DLD1 (cell line): ENCODE data around the gene IGSF9.

Experiments used
- in situ Hi-C: cut with HindIII; loops from 2 replicates; pipeline ENCODE4 v1.10.0; 2017; ENCODE audit warnings: low sequenced_read_pairs

IGSF9 gene

DNA sequence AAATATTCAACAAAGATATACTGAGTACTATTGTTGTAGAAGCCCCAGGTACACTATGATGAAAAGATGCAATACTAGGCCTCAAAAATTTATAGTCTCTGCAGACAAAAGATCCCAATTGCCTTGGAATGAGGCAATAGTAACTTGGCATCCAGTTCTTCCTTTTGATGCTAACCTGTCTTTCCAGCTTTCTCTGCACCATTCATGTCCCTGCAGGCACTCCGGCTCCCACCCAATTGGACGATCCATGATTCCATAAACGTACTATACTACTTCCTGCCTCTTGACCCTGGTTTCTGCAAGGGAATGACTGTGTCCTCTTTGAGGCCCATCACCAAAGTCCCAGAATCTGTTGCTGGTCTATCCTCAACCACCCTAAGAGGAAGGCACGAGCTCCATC, 12.1 kb downstream of the IGSF9 start:
- in situ Hi-C loops: no loop called here

DNA sequence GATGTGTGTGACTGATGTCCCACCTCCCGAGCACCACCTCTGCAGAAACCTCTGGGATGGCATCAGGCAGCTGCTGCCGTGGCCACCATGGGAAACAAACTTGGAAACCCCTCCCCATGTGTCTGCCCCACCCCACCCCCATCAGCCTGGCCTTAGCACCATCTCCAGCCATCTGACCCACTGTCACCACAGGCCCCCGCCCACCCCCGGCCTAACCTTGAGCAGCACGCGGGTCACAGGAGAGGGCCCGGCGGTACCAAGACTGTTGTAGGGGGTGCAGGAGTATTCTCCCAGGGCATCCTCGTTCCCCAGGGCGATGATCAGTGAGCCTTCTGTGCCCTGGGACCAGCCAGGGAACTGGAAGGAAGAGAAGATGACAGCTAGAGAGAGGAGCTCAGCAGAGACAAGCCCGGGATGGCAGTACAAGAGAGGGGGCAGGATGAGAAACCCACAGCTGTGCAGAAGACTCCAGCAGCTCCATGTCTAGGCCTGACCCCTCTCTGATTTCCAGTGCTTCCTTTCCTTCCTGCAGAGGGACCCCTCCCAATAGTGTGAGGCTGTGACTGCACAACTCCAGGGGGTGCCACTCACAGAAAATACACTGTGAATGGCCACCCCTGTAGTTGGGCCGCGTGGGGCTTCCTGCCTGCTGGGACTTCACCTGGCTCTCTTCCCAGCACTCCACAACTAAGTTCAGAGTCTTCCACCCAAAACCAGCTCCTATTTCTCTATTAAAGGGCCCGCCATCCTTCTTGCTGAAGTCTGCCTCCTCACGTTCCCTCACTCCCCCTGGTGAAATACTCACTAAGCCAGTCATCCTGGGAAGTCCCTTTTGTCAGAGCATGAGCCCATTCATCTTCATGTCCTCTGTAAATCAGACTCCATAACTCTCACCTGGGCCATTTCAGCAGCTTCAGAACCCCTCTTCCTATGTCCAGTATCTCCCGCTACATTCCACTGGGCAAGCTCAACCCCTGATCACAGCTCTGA, 12.8 kb downstream of the IGSF9 start:
- in situ Hi-C loops: no loop called here

DNA sequence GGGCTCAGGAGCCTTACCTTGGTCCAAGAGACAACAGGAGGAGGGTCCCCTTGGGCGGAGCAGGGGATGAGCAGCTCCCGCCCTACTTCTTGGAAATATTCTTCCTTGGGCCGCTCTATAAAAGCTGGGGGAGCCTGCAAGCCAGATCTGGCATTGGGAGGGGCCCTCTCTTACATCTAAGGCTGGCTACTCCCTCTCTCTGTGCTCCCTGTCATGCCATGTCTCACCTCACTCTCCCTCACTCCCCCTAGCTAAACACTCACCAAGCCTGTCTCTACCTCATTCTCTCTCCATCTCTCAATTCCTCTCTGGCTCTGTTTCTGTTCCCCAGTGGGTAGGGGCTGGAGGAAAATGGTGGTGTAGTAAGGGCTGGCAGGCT, 13.6 kb downstream of the IGSF9 start:
- in situ Hi-C loops: no loop called here

DNA sequence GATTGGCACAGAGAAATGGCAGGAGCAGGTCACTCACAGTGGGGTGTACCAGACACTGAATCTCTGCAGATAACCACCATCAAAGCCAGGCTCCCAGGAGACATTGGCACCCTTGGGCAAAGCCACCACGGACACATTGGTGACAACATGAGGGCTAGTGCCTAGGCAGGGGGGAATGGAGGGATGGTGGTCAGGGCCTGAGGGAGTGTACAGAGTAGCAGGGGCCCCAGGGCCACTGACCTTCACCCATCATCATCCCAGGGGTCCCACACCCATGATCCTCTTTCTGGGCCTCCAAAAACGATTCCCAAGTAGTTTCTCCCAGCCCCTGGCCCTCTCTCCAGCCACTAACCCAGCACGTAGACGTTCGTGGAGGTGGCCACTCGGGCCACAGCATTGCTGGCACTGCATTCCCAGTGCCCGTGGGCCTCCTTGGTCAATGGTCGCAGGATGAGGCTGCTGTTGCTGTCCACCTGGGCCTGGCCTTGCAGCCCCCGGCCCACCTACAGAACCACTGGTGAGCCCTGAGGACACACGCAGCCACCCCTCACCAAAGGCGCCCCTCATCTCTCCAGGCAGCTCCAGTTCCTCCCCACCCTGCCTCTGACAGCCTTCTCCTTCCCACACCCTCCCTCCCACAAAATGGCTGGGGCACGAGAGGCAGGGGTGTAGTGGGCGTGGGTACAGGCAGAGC, 14.2 kb downstream of the IGSF9 start:
- in situ Hi-C loops: no loop called here

DNA sequence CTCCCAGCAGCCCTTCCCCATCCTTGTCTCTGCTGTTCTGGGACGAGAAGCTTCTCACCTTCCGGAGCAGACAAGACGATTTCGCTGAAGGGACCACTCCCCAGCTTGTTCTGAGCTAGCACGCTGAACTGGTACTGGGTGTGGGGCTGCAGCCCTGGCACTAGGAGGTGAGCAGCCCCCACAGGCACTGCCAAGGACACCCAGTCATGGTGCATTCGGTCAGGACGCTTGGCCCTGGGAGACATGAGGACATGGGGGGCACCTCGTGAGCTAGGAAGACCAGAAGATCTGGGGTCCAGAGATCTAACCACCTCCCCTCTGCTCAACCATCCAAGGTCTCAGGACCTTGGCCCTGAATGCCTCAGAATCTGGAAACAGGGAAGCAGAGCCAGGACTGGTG, 14.8 kb downstream of the IGSF9 start:
- in situ Hi-C loops: no loop called here

DNA sequence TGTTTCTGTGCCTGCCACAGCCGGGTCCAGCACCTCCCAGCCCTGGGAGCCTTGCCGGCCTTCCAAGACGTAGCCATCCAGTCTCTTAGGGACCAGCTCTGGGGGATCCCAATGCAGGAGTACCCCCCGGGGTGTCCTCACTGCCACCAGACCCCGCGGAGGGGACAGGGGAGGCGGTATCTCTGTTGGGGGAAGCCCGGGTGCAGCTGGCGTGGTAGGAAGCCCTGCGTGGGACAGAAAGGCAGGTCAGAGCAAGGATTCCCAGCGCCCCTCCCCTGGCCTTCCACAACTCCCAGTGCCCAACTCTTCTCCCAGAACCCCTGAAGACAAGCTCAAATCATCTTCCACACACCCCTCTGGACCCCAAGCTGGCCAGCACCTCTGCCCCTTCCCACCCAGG, 15.2 kb downstream of the IGSF9 start:
- in situ Hi-C loops: no loop called here

DNA sequence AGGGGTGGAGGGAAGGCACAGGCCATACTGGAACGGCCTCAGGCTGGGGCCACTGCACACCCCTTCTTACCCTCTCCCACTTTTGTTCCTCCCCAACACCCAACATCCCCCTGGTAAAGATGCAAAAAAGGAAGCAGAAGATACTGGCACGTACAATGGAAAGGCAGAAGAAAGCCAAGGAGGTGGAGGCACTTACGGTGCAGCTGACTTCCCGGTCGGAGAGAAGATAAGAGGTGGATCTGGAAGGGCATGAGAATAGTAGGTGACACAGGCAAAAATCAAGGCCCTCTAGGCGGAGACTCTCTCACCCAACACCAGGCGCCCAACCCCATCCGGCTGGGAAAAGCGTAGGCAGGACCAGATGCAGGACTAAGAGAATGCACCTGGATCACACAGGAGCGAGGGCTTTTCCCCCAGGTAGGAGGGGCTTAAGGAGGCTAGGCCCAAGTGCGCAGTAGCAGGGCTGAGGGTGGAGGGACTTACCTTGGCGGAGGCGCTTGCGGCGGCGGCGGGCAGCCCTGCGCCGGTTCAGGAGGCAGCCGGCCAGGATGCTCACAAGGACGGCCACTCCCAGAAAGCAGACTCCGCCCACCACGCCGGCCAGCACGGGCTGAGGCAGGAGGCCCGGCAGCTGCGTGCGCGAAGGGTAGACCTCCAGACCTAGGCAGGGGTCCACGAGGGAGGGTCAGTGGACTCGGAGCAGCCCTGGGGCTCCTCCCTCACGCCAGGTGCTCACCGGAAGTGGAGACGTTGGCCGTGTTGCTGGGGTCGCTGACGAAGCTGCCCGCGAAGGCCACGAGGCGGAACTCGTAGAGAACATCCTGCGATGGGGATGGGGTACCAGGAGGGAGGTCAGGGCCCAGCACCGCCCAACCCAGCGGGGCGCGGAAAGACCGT, 16.0 kb downstream of the IGSF9 start:
- in situ Hi-C loops: no loop called here

DNA sequence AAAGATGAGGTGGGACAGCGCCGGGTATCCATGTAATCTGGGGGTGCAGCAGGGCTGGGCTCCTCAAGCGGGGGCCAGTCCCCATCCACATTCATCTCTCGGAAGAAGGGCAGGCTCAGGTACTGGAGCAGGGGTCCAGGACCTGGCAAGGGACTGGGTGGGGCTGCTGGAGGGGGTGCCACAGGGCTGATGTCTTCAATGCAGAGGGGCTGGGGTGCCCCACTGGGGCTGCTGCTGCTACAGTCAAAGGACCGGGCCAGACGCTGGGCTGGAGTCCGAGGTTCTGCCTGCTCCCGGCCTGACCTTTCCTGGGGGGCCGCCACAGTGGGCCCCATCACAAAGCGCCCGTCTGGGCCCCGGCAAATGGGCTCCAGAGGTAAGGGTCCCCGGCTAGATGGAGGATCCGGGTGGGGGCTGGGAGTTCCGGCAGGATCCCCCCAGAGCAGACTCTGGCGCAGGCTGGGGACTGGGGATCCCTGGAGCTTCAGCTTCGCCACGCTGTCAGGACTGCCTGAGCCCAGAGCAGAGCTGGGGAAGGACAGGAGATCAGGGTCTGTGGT, 16.8 kb downstream of the IGSF9 start:
- in situ Hi-C loops: no loop called here

DNA sequence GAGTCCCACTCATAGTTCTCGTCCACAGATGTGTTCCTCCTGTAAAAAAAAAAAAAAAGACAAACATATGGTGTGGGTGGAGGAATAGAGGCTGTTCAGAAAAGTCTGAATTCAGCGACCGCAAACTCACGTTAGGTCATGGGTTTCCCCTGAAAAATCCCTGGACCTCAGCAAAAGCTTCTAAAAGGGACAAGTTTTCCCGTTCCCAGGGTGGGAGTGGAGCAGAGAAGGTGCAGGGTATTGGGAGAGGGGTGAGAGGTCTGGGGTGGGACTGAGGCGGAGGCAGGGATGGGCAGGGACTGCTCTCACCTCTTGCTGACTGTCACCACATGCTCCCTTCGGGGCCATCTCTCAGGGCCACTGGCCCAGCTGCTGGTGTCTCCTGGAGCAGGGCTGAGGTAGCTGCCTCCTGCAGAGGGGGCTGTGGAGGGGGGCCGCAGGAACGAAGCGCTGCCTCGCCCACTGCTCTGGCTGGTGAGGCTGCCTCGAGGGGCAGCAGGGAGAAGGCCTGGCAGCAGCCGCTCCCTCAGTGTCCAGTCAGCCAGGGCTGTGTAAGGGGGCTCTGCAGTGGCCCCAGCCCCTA, 17.5 kb downstream of the IGSF9 start:
- in situ Hi-C loops: no loop called here

DNA sequence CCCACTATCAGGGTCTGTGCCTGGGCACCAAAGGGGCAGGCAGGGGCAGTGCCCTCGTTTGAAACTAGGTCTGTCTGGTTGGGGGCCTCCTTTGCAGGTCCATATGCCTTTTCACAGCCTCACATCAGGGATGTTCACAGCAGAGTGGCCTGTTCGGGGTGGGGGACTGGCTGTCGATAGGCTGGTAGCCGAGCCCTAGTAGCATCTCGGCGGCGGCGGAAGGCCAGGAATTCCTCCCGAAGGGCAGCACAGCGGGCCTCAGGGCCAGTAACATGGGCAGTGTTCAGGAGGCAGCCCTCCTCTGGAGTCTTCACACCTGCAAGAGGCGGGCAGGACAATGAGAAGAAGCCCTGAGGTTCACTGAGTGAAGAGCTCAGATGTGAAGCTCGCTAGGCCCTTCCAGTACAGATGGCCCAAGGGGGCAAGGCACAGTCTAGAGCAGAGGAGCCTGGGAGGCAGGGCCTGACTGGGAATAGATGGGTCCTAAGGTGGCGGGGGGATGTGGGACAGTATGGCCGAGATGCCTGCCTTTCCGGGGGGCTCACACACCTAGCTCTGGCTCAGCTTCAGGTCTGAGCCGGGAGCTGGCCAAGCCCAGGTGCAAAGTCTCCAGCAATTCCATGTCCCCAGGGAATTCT, 18.1 kb downstream of the IGSF9 start:
- in situ Hi-C loops: no loop called here

DNA sequence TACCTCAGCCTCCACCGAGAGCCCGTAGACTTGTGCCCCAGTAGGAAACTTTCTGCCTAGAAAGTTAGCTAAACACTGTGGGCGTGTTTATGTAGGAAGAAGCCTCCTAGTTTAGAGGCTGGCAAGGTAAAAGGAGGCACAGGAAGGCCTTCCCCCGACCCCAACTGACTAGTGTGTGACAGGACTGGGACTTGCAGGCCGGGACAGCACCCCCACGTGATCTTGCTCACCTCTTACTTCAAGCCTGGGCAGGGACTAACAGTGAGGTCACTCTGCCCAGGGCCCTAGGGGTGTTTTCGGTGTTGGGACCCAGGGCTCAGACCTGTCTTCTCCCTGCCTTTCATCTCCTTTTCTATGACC, 19.7 kb downstream of the IGSF9 start:
- in situ Hi-C loops: no loop called here

DNA sequence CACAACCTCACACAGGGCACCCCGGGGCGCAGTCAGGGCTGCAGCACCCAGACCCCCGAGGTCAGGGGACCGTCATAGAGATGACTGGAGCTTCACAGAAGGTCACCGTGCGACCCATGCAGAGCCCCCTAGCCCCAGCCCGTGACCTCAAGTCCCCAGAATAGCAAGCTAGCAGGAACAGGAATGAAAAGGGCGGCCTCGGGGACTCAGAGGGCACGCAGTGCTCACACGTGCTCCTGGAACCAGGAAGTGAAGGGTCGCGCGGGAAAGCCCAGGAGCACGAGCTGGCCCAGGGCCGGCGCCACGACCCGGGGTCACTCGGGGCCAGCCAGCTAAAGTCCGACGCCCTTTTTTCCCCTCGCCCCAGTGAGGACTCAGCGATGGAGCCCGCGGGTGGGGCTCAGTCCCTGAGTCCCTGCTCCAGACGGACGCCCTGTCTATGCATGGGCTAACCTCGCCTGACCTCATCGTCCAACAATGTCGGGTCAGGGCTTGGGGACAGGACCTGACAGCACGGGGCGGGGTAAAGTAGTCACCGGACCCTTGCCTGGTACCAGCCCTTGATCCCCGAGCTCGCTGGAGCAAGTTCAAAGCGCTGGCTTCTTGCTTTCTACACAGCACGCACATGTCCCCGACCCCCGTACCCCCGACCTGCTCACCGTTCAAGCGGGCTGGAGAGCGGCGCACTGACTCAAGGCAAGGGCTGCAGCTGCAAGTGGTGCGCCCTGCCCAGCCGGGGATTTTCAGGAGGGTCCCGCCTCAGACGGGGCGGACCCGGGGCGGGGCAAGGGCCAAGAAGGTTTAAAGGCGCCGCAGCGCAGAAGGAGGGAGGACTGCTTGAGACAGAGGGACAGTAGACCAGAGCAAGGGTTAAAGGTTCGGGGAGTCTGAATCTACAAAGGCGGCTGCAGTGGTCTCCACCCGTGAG, 20.4 kb downstream of the IGSF9 start, which contains the start of gene TAGLN2:
Gene TAGLN2, minus strand, starts transcription at position 717 of the 928 bp plus-strand sequence. CDS start 4,998 bp downstream, outside the sequence.
- in situ Hi-C loops: no loop called here

DNA sequence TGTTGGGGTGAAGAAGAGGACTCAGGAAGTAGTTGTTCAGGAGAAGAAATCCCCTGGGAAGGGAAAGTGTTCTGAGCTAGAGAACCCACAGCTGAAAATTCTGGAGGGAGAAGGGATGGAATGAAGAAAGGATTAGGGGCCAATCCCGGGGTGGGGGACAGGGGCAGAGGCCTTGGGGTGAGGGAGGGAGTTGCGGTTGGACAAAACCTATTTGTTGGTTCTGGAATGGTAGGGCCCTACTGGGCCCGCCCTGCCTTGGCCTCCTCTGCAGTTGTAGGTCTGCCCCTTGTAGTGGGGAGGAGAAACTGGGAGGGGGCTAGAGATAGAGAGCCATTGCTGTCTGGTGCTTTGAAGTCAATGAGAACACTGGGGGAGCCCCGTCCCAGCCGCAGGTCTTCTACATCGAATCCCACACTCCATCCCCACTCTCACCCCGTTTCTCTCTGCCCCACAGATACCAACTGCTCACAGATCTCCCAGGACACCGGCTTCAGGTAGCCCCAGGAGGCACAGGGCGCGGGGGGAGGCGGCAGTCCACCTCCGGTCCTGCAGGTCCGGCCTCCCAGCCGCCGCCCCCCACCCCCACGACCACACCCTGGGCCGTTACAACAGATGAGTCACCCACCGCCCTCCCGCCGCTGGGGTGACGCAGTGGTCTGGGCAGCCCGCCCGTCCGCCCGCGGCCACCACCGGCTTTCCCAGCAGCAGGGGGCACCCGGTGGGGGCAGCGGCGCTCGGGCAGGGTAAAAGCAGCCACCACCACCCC, 21.2 kb downstream of the IGSF9 start:
- in situ Hi-C loops: no loop called here

DNA sequence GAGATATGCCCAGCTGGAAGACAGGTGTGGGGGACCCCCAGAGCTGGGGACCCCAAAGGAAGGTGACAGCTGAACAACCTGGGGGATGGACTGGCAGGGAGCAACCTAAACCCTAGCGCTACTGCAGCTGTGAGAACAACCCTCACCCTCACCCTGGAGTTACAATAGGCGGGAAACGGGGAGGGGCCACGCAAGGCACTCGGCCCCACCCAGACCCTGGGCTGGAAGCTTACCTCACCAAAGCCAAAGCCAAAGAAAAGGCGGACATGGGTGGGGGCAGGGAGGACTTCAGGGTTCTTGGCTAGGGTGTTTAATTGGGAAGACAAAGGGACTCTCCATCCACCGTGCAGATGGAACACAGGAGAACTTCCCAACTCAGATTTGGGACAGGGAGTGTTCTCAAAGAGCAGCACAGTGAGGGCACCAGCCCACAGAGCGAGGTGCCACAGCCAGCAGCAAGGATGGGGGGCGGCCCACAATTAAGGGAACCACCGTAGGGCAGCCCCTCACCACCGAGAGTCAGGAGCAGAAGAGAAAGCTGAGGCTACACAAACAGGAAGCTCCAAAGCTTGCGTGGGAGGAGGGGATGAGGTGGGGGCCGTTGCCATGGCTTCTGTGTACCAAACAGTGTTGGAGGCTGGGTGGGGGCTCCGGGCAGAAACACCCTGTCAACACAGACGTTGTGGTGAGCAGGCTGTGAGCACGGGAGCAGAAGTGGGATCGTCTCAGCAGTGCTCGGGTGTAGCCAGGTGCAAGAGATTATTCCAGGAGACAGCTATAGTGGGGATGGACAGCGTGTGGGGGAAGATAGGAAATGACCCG, 22.0 kb downstream of the IGSF9 start:
- in situ Hi-C loops: no loop called here

DNA sequence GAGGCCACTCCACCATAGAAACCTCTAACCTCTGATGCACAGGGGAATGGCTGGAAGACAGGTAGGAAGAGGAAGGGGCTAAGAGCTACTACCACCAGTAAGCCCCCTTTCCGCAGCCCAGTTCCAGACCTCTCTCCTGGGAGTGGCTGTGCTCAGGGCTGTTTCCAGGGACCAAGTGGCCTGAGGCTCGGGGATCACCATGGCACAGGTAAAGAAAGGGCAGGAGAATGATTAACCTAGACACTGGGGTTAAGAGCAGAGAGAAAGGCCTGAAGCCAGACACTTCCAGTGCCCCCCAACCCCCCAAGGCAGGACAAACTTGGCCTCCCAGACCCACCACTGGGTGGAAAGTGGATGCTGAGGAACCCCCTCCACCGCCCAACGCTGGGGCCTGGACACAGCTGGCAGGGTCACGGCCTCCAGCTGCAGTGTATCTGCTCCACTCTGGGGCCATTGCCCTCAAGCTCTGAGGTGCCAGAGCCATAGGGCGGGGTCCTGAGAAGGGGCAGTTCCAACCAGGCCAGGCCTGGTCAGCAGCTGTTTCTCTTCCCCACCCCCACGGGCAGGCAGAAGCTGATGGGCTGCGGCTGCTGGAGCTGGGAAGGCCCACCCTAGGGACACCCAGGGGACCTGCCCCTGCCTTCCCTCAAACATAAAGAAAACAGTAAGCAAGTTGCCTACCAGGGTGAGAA, 22.8 kb downstream of the IGSF9 start:
- in situ Hi-C loops: no loop called here

DNA sequence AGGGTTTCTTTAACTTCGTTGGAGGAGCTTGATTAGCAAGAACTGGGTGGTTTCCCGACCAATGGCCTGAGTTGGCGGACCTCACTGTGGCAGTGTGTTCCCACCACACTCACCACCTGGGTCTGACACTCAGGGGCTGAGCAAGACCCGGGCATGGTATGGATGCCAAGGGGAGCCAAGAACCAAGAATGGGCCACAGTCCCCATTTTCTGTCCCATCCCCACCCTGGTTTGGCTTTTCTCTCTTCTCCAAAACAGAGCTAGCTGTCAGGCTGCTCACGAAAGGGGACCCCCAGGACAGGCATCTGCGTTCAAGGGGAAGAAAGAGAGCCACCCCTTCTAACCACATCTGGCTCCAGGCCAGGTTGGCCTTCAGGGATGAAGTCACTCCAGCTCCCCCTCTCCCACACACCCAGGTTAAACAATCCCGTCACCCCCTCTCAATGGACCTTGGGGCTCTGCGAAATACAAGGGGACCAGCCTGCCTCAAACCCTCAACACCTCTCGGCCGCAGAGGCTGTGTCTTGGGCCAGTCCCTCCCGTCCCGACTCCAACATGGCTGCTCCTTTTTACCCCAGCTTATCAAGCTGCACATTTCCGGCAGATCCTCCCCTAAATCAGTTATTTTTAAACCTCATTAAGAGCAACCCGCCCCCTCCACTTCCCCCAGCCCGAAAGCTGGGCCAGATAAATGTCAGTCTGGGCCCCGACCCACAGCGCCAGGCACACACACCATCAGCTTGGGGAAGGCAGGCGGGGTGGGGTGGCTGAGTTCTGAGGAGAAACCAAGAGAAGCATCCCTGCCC, 23.5 kb downstream of the IGSF9 start:
- in situ Hi-C loops: no loop called here
